DOHH2 (cell line): Measurements from ENCODE around the gene UCP3.
A peak's percentile ranks its signal among the peaks of the same experiment; 100 is the strongest.

Experiments used
- H3F3A ChIP-seq: fragments of 200-600 bp; sonication (generic), shearing (Covaris generic); 2 replicates; pipeline ENCODE4 v1.6.0; 2016; ENCODE audit warnings: antibody characterized with exemption, mild to moderate bottlenecking; ENCODE audit not compliant: control insufficient read depth, insufficient read depth
- H3K27ac ChIP-seq: fragments of 200-600 bp; sonication (generic); 2 replicates; pipeline ENCODE4 v1.5.1; 2014; ENCODE audit warnings: low read depth, mild to moderate bottlenecking, low read length, moderate library complexity
- H3K27me3 ChIP-seq: fragments of 200-600 bp; sonication (generic); 2 replicates; pipeline ENCODE4 v1.6.1; 2014; ENCODE audit warnings: mild to moderate bottlenecking, low read length, mixed read lengths; ENCODE audit not compliant: control insufficient read depth
- H3K36me3 ChIP-seq: fragments of 200-600 bp; sonication (generic); 2 replicates; pipeline ENCODE4 v1.6.1; 2014; ENCODE audit warnings: mild to moderate bottlenecking, low read length, moderate library complexity, mixed read lengths; ENCODE audit not compliant: control insufficient read depth
- H3K4me1 ChIP-seq: fragments of 200-600 bp; sonication (generic); 2 replicates; pipeline ENCODE4 v1.6.1; 2014; ENCODE audit warnings: mild to moderate bottlenecking, low read length, mixed read lengths; ENCODE audit not compliant: control insufficient read depth
- H3K4me2 ChIP-seq: fragments of 200-600 bp; sonication (generic); 2 replicates; pipeline ENCODE4 v1.6.0; 2014; ENCODE audit warnings: mild to moderate bottlenecking, low read length, moderate library complexity
- H3K4me3 ChIP-seq: fragments of 200-600 bp; sonication (generic); 2 replicates; pipeline ENCODE4 v1.5.1; 2014; ENCODE audit warnings: mild to moderate bottlenecking, low read length, mixed read lengths
- H3K79me2 ChIP-seq: fragments of 200-600 bp; sonication (generic); 2 replicates; pipeline ENCODE4 v1.6.1; 2014; ENCODE audit warnings: mild to moderate bottlenecking, low read length, mixed read lengths; ENCODE audit not compliant: control insufficient read depth
- H3K9me2 ChIP-seq: fragments of 200-600 bp; sonication (generic); replicated peaks from 2 replicates; pipeline ENCODE4 v1.6.1; 2014; ENCODE audit warnings: mild to moderate bottlenecking, low read length, mixed read lengths; ENCODE audit not compliant: control insufficient read depth
- H3K9me3 ChIP-seq: fragments of 200-600 bp; sonication (generic); 2 replicates; pipeline ENCODE4 v1.6.1; 2014; ENCODE audit warnings: antibody characterized with exemption, low read length, mixed read lengths; ENCODE audit not compliant: control insufficient read depth, insufficient read depth
- H4K20me1 ChIP-seq: fragments of 200-600 bp; sonication (generic); 2 replicates; pipeline ENCODE4 v1.6.0; 2014; ENCODE audit warnings: low read depth, mild to moderate bottlenecking, antibody characterized with exemption, low read length, moderate library complexity; ENCODE audit not compliant: control insufficient read depth, insufficient read depth
- EZH2phosphoT487 ChIP-seq: fragments of 200-600 bp; sonication (generic); IDR thresholded peaks from 2 replicates; pipeline ENCODE4 v1.6.1; 2017; ENCODE audit warnings: borderline replicate concordance, mild to moderate bottlenecking, antibody characterized with exemption, low read length, moderate library complexity, mixed read lengths
- TF ChIP-seq, protein P1 (sequence below): fragments of 200-600 bp; sonication (generic); IDR thresholded peaks from one replicate; pipeline ENCODE4 v1.5.1; 2014; ENCODE audit warnings: antibody characterized with exemption, mild to moderate bottlenecking, low read depth, low read length; ENCODE audit not compliant: poor library complexity, severe bottlenecking

The UCP3 gene

DNA sequence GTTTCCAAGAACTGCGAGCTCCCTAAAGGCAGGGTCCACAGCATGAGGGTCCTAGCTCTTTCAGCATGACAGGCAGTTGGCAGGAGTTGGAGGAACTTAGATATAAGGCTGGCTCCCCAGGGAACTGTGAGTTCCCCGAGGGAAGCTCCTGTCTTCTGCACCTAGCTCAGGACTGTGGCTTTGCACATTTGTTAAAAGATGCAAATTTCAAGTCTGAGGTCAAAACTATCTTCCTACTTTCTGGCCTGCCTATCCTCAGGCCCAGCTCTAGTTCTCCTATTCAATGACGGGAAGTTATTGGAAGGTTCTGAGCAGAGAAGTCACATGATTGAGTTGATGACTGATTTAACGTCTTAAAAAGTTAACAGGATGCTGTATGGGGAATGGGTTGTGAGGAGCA lies 11.7 kb upstream of the UCP3 start:
- H4K20me1 ChIP-seq: no peaks in the 10 kb centered on the region
- H3K27me3 ChIP-seq: no peaks in the 10 kb centered on the region
- H3K79me2 ChIP-seq: no peaks in the 10 kb centered on the region
- H3K27ac ChIP-seq: peak overlapping the region; percentile 35
- TF ChIP-seq EZH2phosphoT487: no peak
- TF ChIP-seq, protein P1, sequence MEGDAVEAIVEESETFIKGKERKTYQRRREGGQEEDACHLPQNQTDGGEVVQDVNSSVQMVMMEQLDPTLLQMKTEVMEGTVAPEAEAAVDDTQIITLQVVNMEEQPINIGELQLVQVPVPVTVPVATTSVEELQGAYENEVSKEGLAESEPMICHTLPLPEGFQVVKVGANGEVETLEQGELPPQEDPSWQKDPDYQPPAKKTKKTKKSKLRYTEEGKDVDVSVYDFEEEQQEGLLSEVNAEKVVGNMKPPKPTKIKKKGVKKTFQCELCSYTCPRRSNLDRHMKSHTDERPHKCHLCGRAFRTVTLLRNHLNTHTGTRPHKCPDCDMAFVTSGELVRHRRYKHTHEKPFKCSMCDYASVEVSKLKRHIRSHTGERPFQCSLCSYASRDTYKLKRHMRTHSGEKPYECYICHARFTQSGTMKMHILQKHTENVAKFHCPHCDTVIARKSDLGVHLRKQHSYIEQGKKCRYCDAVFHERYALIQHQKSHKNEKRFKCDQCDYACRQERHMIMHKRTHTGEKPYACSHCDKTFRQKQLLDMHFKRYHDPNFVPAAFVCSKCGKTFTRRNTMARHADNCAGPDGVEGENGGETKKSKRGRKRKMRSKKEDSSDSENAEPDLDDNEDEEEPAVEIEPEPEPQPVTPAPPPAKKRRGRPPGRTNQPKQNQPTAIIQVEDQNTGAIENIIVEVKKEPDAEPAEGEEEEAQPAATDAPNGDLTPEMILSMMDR: no peak
- H3K9me3 ChIP-seq: no peaks in the 10 kb centered on the region
- peaks cover 68% of the 10 kb centered on the region for H3K4me1 ChIP-seq
- H3K4me3 ChIP-seq: peak overlapping the region; percentile 31
- peaks cover 14% of the 10 kb centered on the region for H3K36me3 ChIP-seq
- peak overlapping the region; percentile 56 for H3K4me2 ChIP-seq
- no peaks in the 10 kb centered on the region for H3F3A ChIP-seq
- H3K9me2 ChIP-seq: no peaks in the 10 kb centered on the region

DNA sequence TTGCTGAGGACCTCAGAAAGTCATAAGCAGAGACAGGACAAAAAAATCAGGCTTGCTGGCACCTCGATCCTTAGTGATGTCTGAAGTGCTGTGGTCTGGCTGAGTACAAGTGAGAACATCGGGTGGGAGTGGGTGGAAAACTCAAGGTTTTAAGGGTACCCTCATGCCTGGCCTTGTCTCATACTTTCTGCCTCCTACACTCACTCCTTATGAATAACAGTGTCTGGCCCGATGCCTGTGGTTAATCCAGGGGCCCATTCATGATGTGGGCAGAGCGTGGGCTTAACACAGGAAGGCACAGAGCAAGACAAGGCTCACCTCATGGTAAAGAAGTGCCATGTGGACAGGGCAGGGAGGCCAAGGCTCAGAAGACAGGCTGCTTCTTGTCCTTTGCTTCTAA lies 11.0 kb upstream of the UCP3 start:
- Histone ChIP-seq H3K4me2 (peak overlapping the region; percentile 56), H3K4me3 (peak overlapping the region; percentile 31), H3K79me2 (no peaks in the 10 kb centered on the region), H3F3A (no peaks in the 10 kb centered on the region), H3K27me3 (no peaks in the 10 kb centered on the region), H3K36me3 (peaks cover 17% of the 10 kb centered on the region), H3K9me2 (no peaks in the 10 kb centered on the region), H3K4me1 (peaks cover 65% of the 10 kb centered on the region), H3K9me3 (no peaks in the 10 kb centered on the region), H4K20me1 (no peaks in the 10 kb centered on the region), H3K27ac (peak overlapping the region; percentile 35)
- TF ChIP-seq, protein P1: no peak
- TF ChIP-seq EZH2phosphoT487: no peak

GRCh38 chr11:74019104-74019738 lies 10.3 kb upstream of the UCP3 start:
- Histone ChIP-seq H3K4me3 (no peak overlapping the region), H3F3A (no peaks in the 10 kb centered on the region)

More at GRCh38 chr11:74019104-74019738, 10.3 kb upstream of the UCP3 start:
- no peaks in the 10 kb centered on the region for H3K9me2 ChIP-seq
- H3K27me3 ChIP-seq: no peaks in the 10 kb centered on the region
- H3K4me2 ChIP-seq: no peak overlapping the region
- H3K79me2 ChIP-seq: no peaks in the 10 kb centered on the region
- H3K36me3 ChIP-seq: peaks cover 17% of the 10 kb centered on the region
- H3K27ac ChIP-seq: no peak overlapping the region
- no peaks in the 10 kb centered on the region for H4K20me1 ChIP-seq
- H3K9me3 ChIP-seq: no peaks in the 10 kb centered on the region
- TF ChIP-seq, protein P1: no peak
- TF ChIP-seq EZH2phosphoT487: no peak
- H3K4me1 ChIP-seq: peaks cover 59% of the 10 kb centered on the region
